HG02588 (cell line): ENCODE measurements around the gene HIRA.

ENCODE experiments used
- ATAC-seq: cut with Tn5 transposase; IDR thresholded peaks from one replicate; pipeline ENCODE4 v1.9.1; 2021; ENCODE audit warnings: mild to moderate bottlenecking, moderate library complexity; ENCODE audit not compliant: unreplicated experiment

The HIRA gene

GRCh38 chr22:19412478-19412877 lies 19.1 kb downstream of the HIRA start:
- no peak for ATAC-seq

GRCh38 chr22:19411690-19412045 lies 19.9 kb downstream of the HIRA start:
- no peak for ATAC-seq

GRCh38 chr22:19410941-19411689 lies 20.4 kb downstream of the HIRA start:
- ATAC-seq, result no peak

- no peak for ATAC-seq
Observed at GRCh38 chr22:19407649-19408606, 23.6 kb downstream of the HIRA start.

- no peak for ATAC-seq
Observed at GRCh38 chr22:19406846-19407245, 24.7 kb downstream of the HIRA start.

- no peak for ATAC-seq
Observed at GRCh38 chr22:19406281-19406811, 25.2 kb downstream of the HIRA start.

GRCh38 chr22:19405652-19406051 lies 25.9 kb downstream of the HIRA start:
- no peak for ATAC-seq

GRCh38 chr22:19405133-19405532 lies 26.4 kb downstream of the HIRA start:
- ATAC-seq, result no peak

- no peak for ATAC-seq
Observed at GRCh38 chr22:19404676-19405075, 26.9 kb downstream of the HIRA start.

GRCh38 chr22:19402642-19403191 lies 28.8 kb downstream of the HIRA start:
- no peak for ATAC-seq

- no peak for ATAC-seq
Observed at GRCh38 chr22:19401483-19401882, 30.1 kb downstream of the HIRA start.

GRCh38 chr22:19400881-19401280 lies 30.7 kb downstream of the HIRA start:
- ATAC-seq, result no peak

GRCh38 chr22:19398652-19399051 lies 32.9 kb downstream of the HIRA start:
- ATAC-seq, result no peak

- ATAC-seq, result no peak
Observed at GRCh38 chr22:19398206-19398605, 33.3 kb downstream of the HIRA start.

- ATAC-seq, result no peak
Observed at GRCh38 chr22:19397734-19398104, 33.8 kb downstream of the HIRA start.

- no peak for ATAC-seq
Observed at GRCh38 chr22:19396934-19397733, 34.4 kb downstream of the HIRA start.

- no peak for ATAC-seq
Observed at GRCh38 chr22:19396561-19396933, 35.0 kb downstream of the HIRA start.

GRCh38 chr22:19395276-19395675 lies 36.3 kb downstream of the HIRA start:
- no peak for ATAC-seq

- no peak for ATAC-seq
Observed at GRCh38 chr22:19394274-19395050, 37.1 kb downstream of the HIRA start.

GRCh38 chr22:19393704-19394103 lies 37.8 kb downstream of the HIRA start:
- no peak for ATAC-seq
